ENCODE results near the gene KIF26B.

The KIF26B gene

DNA sequence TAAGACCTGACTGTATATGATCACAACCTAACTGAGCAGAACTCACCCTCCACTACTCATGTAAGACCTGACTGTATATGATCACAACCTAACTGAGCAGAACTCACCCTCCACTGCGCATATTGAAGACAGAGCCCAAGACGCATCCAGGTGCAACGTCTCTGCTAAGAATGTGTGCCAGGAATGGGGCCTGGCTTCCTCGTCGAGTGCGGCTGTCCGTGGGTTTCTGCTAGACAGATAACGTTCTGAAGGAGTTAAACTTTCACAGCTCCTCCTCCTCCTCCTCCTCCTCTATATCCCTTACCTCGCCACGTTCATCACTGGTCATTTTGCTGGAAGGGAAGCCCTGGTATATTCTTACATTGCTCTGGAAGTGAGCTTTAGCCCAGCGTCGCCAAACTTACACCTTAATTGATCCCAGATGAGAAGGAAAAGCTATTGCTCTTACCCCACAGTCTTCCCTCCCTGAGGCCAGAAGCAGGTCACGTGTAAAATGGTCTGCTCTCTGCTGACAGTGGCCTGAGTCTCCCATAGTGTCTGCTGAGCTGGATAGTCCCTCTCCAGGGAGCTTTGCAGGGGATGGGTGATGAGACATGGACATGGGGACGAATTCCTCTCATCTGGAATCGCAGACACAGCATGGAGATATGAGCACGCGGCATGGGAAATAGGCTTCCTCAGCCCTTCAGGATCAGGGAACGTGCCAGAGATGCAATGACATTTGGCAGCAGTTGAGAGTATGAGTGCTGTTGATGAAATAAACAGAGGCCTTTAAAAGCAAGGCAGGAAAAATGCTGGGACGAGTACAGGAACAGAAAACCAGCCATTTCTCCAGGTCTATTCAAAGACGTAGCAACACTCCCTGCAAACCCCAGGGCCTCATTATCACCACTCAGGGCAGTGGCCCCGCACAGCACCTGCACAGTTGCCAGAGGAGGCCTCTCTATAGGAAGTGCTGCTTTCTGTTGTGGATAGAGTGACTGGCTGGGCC lies 528.1 kb downstream of the KIF26B start:
- no peaks in the 10 kb centered on the region for H3K79me2 ChIP-seq (ENCODE audit: low read length)
- H4K20me1 ChIP-seq (ENCODE audit: insufficient read depth, low read length), result no peaks in the 10 kb centered on the region
- DNase-seq, result no peak
- no peaks in the 10 kb centered on the region for H3K27me3 ChIP-seq (replicated peaks; ENCODE audit: insufficient read depth, low read length)
- H3K9me2 ChIP-seq (replicated peaks; ENCODE audit: insufficient read depth, low read length), result no peaks in the 10 kb centered on the region
- H3K36me3 ChIP-seq (replicated peaks; ENCODE audit: insufficient read depth, low read length), result no peaks in the 10 kb centered on the region
- no peaks in the 10 kb centered on the region for H3K9me3 ChIP-seq (replicated peaks; ENCODE audit: insufficient read depth, low read length)
- H3K27ac ChIP-seq (ENCODE audit: low read length), result no peak overlapping the region
- no peaks in the 10 kb centered on the region for H3K4me1 ChIP-seq (ENCODE audit: low read length)
- H3K9ac ChIP-seq (ENCODE audit: low read length), result no peak overlapping the region
- H3K4me3 ChIP-seq (ENCODE audit: low read length), result no peak overlapping the region
- TF ChIP-seq, protein P1, sequence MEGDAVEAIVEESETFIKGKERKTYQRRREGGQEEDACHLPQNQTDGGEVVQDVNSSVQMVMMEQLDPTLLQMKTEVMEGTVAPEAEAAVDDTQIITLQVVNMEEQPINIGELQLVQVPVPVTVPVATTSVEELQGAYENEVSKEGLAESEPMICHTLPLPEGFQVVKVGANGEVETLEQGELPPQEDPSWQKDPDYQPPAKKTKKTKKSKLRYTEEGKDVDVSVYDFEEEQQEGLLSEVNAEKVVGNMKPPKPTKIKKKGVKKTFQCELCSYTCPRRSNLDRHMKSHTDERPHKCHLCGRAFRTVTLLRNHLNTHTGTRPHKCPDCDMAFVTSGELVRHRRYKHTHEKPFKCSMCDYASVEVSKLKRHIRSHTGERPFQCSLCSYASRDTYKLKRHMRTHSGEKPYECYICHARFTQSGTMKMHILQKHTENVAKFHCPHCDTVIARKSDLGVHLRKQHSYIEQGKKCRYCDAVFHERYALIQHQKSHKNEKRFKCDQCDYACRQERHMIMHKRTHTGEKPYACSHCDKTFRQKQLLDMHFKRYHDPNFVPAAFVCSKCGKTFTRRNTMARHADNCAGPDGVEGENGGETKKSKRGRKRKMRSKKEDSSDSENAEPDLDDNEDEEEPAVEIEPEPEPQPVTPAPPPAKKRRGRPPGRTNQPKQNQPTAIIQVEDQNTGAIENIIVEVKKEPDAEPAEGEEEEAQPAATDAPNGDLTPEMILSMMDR (IDR thresholded peaks at IDR 0.05; ENCODE audit: low read length), result no peak
- TF ChIP-seq EZH2 (optimal IDR thresholded peaks at IDR 0.05; ENCODE audit: low read depth, low read length) (no peak), EZH2phosphoT487 (IDR thresholded peaks at IDR 0.05; ENCODE audit: low read length) (no peak)
- no peak overlapping the region for H2AFZ ChIP-seq (ENCODE audit: low read length)
- H3F3A ChIP-seq (ENCODE audit: insufficient read depth, low read length), result no peaks in the 10 kb centered on the region
- H3K4me2 ChIP-seq (ENCODE audit: low read depth, low read length), result no peak overlapping the region

DNA sequence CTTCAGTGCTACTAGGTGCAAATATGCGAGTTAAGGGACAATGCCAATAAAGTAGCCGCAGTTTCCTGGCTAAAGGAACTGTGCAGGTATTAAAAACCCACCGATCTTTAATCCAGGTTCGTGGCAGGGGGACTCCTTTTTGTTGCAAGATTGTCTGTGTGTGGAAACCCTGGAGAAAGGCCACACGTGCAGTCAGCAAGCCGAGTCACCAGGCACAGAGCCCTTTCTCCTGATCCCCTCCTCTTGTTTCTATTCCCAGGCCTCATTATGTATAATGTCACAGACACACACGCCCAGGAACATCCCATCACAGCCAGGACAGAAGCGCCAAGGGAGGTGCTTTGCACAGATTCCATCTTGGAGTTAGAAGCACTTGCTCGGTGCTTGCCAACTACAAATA lies 528.9 kb downstream of the KIF26B start:
- Histone ChIP-seq H4K20me1 (ENCODE audit: insufficient read depth, low read length) (no peaks in the 10 kb centered on the region), H2AFZ (ENCODE audit: low read length) (no peak overlapping the region), H3K9me2 (replicated peaks; ENCODE audit: insufficient read depth, low read length) (no peaks in the 10 kb centered on the region), H3K9me3 (replicated peaks; ENCODE audit: insufficient read depth, low read length) (no peaks in the 10 kb centered on the region), H3K36me3 (replicated peaks; ENCODE audit: insufficient read depth, low read length) (no peaks in the 10 kb centered on the region), H3K4me3 (ENCODE audit: low read length) (no peak overlapping the region), H3K4me1 (ENCODE audit: low read length) (no peaks in the 10 kb centered on the region), H3K27me3 (replicated peaks; ENCODE audit: insufficient read depth, low read length) (no peaks in the 10 kb centered on the region), H3K79me2 (ENCODE audit: low read length) (no peaks in the 10 kb centered on the region), H3F3A (ENCODE audit: insufficient read depth, low read length) (no peaks in the 10 kb centered on the region), H3K4me2 (ENCODE audit: low read depth, low read length) (no peak overlapping the region), H3K27ac (ENCODE audit: low read length) (no peak overlapping the region), H3K9ac (ENCODE audit: low read length) (no peak overlapping the region)
- no peak for DNase-seq
- TF ChIP-seq, protein P1 (IDR thresholded peaks at IDR 0.05; ENCODE audit: low read length), result no peak
- TF ChIP-seq EZH2phosphoT487 (IDR thresholded peaks at IDR 0.05; ENCODE audit: low read length) (no peak), EZH2 (optimal IDR thresholded peaks at IDR 0.05; ENCODE audit: low read depth, low read length) (no peak)

DNA sequence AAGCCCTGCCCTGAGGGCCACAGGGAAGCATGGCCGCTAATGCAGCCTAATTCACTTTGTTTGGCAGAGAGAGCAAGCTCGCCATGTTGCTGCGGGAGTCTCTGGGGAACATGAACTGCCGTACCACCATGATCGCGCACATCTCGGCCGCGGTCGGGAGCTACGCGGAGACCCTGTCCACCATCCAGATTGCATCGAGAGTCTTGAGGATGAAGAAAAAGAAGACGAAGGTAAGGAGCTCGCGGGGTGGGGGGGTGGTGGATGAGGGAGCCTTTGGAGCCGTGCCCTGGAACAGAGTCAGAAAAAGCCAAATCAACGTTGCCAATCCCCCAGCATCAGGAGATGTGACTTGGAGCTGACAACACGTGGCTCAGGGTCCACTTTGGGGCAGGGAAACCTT lies 529.4 kb downstream of the KIF26B start:
- H3K4me1 ChIP-seq (ENCODE audit: low read length), result no peaks in the 10 kb centered on the region
- no peak overlapping the region for H3K9ac ChIP-seq (ENCODE audit: low read length)
- H3K4me3 ChIP-seq (ENCODE audit: low read length), result no peak overlapping the region
- H4K20me1 ChIP-seq (ENCODE audit: insufficient read depth, low read length), result no peaks in the 10 kb centered on the region
- no peak overlapping the region for H3K27ac ChIP-seq (ENCODE audit: low read length)
- H3K79me2 ChIP-seq (ENCODE audit: low read length), result no peaks in the 10 kb centered on the region
- no peaks in the 10 kb centered on the region for H3K36me3 ChIP-seq (replicated peaks; ENCODE audit: insufficient read depth, low read length)
- no peak overlapping the region for H2AFZ ChIP-seq (ENCODE audit: low read length)
- H3K9me3 ChIP-seq (replicated peaks; ENCODE audit: insufficient read depth, low read length), result no peaks in the 10 kb centered on the region
- no peak for DNase-seq
- no peak overlapping the region for H3K4me2 ChIP-seq (ENCODE audit: low read depth, low read length)
- H3F3A ChIP-seq (ENCODE audit: insufficient read depth, low read length), result no peaks in the 10 kb centered on the region
- no peaks in the 10 kb centered on the region for H3K27me3 ChIP-seq (replicated peaks; ENCODE audit: insufficient read depth, low read length)
- H3K9me2 ChIP-seq (replicated peaks; ENCODE audit: insufficient read depth, low read length), result no peaks in the 10 kb centered on the region
- no peak for TF ChIP-seq EZH2 (optimal IDR thresholded peaks at IDR 0.05; ENCODE audit: low read depth, low read length)
- no peak for TF ChIP-seq EZH2phosphoT487 (IDR thresholded peaks at IDR 0.05; ENCODE audit: low read length)
- TF ChIP-seq, protein P1 (IDR thresholded peaks at IDR 0.05; ENCODE audit: low read length), result no peak

Data from MM.1S (cell line).